Esophagus muscularis mucosa (tissue), 4 donors: ENCODE results near the gene GHR.

ENCODE experiments used
- CTCF ChIP-seq, 3 experiments: fragments of 200-600 bp in 2 of 3; fragments of 450-650 bp in 1 of 3; sonication (generic) in 2 of 3; IDR thresholded peaks; one replicate each; pipeline ENCODE4 v1.5.1; 2017 to 2019; ENCODE audit warnings: antibody characterized with exemption in 3 of 3, mild to moderate bottlenecking in 2 of 3, moderate library complexity in 1 of 3
- EP300 ChIP-seq: sonication (generic); formaldehyde crosslinking; IDR thresholded peaks from one replicate; pipeline ENCODE4 v1.6.1; 2017; ENCODE audit warnings: antibody characterized with exemption
- POLR2A ChIP-seq: fragments of 450-650 bp; IDR thresholded peaks from one replicate; pipeline ENCODE4 v1.6.1; 2017; ENCODE audit warnings: antibody characterized with exemption, moderate library complexity, mild to moderate bottlenecking, low read depth

GRCh38 chr5:42513246-42513645 is 90.0 kb downstream of the GHR start:
- TF ChIP-seq POLR2A (no peak), CTCF (IDR thresholded peaks at IDR 0.05) (no peak), EP300 (no peak)
